BLaER1 (cell line): ENCODE measurements around the gene ART4.

Experiments
- H3K27ac ChIP-seq: shearing (Covaris generic); formaldehyde crosslinking; 2 replicates; pipeline ENCODE4 v1.8.1; 2022
- H3K27me3 ChIP-seq: shearing (Covaris generic); formaldehyde crosslinking; 2 replicates; pipeline ENCODE4 v1.8.1; 2022
- H3K36me3 ChIP-seq: shearing (Covaris generic); formaldehyde crosslinking; 2 replicates; pipeline ENCODE4 v1.8.1; 2022
- H3K4me1 ChIP-seq: shearing (Covaris generic); formaldehyde crosslinking; 2 replicates; pipeline ENCODE4 v1.8.1; 2022
- H3K4me2 ChIP-seq: shearing (Covaris generic); formaldehyde crosslinking; 2 replicates; pipeline ENCODE4 v1.8.1; 2022
- H3K4me3 ChIP-seq: shearing (Covaris generic); formaldehyde crosslinking; 2 replicates; pipeline ENCODE4 v1.8.1; 2022
- H3K9ac ChIP-seq: shearing (Covaris generic); formaldehyde crosslinking; 2 replicates; pipeline ENCODE4 v1.8.1; 2022
- H3K9me3 ChIP-seq: shearing (Covaris generic); formaldehyde crosslinking; 2 replicates; pipeline ENCODE4 v1.8.1; 2022
- H4K20me1 ChIP-seq: shearing (Covaris generic); formaldehyde crosslinking; 2 replicates; pipeline ENCODE4 v1.8.1; 2022
- Cebpa-rat ChIP-seq: shearing (Covaris generic); IDR thresholded peaks from 2 replicates; pipeline ENCODE4 v1.8.1; 2022

Gene ART4

DNA sequence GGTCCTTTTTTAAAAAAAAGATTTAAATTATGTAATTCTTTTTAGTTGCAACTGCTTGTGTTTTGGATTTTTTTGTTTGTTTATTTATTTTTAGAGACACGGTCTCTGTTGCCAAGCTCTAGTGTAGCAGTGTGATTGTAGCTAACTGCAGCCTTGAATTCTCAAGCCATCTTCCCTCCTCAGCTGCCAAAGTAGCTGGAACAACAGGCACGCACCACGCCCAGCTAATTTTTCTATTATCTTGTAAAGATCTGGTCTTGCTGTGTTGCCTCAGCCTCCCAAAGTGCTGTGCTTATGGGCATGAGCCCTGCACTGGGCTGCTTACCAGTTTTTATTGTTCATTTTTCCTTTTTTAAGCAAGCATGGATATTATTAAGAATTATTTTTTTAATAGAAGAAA, 10.6 kb upstream of the ART4 start:
- Histone ChIP-seq H3K27me3 (no peaks in the 10 kb centered on the region), H3K4me3 (no peak overlapping the region), H3K9me3 (peaks cover 8% of the 10 kb centered on the region; the same call in 1 of the 2 replicates), H3K9ac (no peak overlapping the region), H3K27ac (no peak overlapping the region), H4K20me1 (no peaks in the 10 kb centered on the region), H3K4me1 (no peaks in the 10 kb centered on the region), H3K36me3 (no peaks in the 10 kb centered on the region), H3K4me2 (no peak overlapping the region)
- TF ChIP-seq Cebpa-rat = no peak

DNA sequence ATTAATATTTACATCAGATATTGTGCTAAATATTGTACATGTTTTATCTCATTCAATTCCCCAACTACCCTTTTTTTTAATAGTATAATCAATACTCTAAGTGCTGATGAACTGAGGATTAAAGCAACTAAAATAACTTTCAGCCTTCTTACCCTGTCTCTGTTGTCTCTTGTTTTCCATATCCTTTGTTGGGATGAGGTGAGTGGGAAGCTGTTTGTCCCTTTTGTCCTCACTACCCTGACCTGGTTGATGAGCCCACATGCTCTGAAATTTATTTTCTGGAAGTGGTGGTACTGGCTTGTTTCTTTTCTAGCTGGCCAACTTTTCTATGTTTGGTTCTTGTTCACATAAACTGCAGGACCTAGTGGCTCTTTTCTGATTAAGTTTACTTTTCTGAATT, 9.6 kb upstream of the ART4 start:
- Histone ChIP-seq H3K9me3 (peaks cover 8% of the 10 kb centered on the region; the same call in 1 of the 2 replicates), H3K4me3 (no peak overlapping the region), H3K9ac (no peak overlapping the region), H3K4me1 (no peaks in the 10 kb centered on the region), H4K20me1 (no peaks in the 10 kb centered on the region), H3K36me3 (no peaks in the 10 kb centered on the region), H3K4me2 (no peak overlapping the region), H3K27me3 (no peaks in the 10 kb centered on the region), H3K27ac (no peak overlapping the region)
- no peak for TF ChIP-seq Cebpa-rat

DNA sequence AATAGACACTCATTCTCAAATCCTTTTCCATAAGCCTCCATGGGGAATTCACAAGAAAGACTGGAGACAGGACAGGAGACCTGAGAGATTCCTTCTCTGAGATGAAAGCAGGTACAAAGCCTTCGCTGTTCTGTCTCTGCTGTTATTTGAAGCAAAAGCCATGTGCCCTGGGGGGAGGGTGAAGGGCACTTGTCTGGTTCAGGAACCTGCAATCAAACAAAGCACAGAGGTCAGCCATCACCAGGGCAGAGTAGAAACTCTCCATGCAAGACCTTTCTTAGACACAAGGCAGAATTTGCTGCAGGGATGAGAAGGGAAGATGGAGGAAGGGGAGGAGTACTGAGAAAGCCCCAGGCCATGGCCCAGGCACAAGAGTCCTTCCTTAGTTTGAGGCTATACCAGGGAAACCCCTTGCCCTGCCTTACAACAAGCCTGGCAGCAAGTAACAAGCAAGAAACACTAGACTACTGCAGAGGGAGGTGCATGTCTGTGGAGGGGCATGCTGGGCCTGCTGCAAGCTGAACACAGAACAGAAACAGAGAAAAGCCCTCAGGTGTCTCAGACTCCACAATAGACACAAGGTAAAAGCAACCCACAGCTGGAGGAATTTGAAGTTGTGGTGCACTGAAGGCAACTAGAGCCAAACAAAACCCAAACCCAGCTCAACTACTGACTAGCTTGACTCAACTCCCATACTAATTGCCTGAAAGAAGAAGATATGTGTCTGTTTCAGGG, 7.8 kb upstream of the ART4 start:
- H3K27ac ChIP-seq = no peak overlapping the region
- no peaks in the 10 kb centered on the region for H3K36me3 ChIP-seq
- no peak for TF ChIP-seq Cebpa-rat
- no peaks in the 10 kb centered on the region for H3K4me1 ChIP-seq
- H3K4me2 ChIP-seq = no peak overlapping the region
- no peaks in the 10 kb centered on the region for H3K27me3 ChIP-seq
- H3K4me3 ChIP-seq = no peak overlapping the region
- H3K9ac ChIP-seq = no peak overlapping the region
- 0 out of 2 replicates have a peak, but pooled peaks cover 1% of the 10 kb centered on the region for H3K9me3 ChIP-seq
- no peaks in the 10 kb centered on the region for H4K20me1 ChIP-seq

DNA sequence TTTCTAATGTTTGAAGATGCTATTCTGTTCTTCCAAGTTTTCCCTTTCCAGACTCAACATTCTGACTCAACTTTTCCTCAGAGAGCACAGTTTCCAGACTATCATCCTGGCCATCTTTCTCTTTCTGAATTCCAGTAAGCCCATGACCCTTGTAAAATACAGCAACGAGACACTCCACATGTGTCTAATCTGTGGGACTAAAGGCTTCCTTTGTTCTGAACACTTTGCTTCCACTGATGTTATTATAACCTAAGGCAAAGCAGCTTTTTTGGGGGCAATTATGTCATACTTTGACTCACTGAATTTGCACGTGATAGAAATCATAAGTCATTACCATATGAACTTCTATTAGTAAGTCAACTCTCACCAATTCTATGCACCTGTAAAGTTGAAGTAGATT, 6.3 kb upstream of the ART4 start:
- H3K27ac ChIP-seq = no peak overlapping the region
- no peaks in the 10 kb centered on the region for H3K9me3 ChIP-seq

DNA sequence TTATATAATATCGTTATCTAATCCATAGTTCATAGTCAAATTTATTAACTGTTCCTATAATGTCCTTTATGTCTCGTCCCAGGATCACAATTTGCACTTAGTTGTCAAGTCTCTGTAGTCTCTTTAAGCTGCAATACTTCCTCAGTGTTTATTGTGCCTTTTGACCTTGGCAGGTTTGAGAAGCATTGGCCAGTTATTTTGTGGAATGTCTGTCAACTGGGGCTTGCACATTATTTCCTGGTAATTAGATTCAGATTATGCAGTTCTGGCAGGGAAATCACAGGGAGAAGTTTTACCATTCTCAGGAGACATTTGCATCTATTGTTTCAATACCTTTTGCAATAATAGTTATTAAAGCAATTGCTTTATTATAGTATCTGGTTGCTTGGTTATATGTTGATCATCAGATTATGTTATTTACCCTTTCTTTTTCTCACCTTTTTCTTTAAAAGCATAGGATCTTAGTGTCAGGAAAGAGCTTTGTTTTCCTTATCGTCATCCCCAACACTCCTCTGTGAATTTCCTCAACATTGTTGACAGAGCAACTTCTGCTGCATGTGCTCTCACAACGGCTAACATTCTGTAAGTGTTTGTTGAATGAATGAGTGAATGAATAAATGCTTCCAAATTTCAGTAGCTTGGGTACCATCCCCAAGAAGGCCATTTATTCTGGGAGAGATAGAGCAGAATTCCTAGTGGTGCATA, 3.7 kb upstream of the ART4 start:
- Histone ChIP-seq H3K4me1 (no peaks in the 10 kb centered on the region), H3K9me3 (no peaks in the 10 kb centered on the region), H3K27me3 (no peaks in the 10 kb centered on the region), H3K4me3 (no peak overlapping the region), H3K9ac (no peak overlapping the region), H3K36me3 (no peaks in the 10 kb centered on the region), H3K27ac (no peak overlapping the region), H4K20me1 (no peaks in the 10 kb centered on the region), H3K4me2 (no peak overlapping the region)
- TF ChIP-seq Cebpa-rat = no peak

More for the DNA sequence above, 6.3 kb upstream of the ART4 start:
- Histone ChIP-seq H3K4me2 (no peak overlapping the region), H3K4me3 (no peak overlapping the region), H3K9ac (no peak overlapping the region), H3K4me1 (no peaks in the 10 kb centered on the region), H3K36me3 (no peaks in the 10 kb centered on the region), H4K20me1 (no peaks in the 10 kb centered on the region), H3K27me3 (no peaks in the 10 kb centered on the region)
- no peak for TF ChIP-seq Cebpa-rat

DNA sequence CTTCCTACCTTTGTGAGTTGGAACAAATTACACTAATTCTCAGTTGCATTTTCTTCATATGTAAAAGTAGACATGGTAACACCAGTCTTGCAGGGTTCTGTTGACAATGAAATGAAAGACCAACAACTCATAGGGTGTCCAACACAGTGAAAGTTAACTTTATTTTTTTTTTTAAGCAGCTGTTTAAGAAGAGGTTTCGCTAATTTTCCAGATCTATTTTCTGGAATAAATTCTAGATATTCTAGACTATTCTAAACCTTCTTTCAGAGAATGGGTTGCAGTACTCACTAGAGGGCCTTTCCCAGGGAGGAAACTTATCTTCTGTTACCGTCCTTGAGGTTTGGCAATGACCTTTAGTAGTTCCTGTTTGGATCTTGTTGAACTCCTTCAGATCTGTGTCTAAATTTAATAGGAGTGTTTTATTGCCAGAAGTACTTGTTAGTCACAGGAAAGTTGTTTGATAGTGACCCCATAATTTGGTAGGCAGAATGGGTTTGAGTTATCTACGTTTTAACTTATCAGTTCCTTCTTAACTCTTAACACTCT, 2.8 kb upstream of the ART4 start:
- no peaks in the 10 kb centered on the region for H3K9me3 ChIP-seq
- H3K36me3 ChIP-seq = no peaks in the 10 kb centered on the region
- no peak overlapping the region for H3K4me3 ChIP-seq
- H3K27me3 ChIP-seq = no peaks in the 10 kb centered on the region
- H3K4me2 ChIP-seq = no peak overlapping the region
- no peak overlapping the region for H3K9ac ChIP-seq
- no peaks in the 10 kb centered on the region for H4K20me1 ChIP-seq
- H3K4me1 ChIP-seq = no peaks in the 10 kb centered on the region
- no peak overlapping the region for H3K27ac ChIP-seq
- TF ChIP-seq Cebpa-rat = no peak

DNA sequence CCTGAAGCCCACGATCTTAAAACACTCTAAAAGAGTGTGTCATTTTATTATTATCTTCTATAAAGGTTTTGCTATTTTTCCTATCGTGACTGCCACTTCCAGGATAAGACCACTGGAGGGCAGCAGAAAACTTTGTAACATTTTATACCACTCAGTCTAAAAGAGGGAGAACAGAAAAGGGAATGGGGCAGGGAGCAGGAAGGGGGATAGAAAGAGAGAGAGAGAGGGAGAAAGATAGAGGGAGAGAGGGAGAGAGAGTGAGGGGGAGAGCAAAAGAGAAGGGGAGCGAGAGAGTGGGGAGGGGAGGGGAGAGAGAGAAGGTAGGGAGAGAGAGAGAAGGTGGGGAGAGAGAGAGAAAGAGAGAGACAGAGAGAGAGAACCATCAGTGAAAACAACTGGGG, 2.0 kb upstream of the ART4 start:
- no peak for TF ChIP-seq Cebpa-rat
- H4K20me1 ChIP-seq = no peaks in the 10 kb centered on the region
- H3K4me2 ChIP-seq = no peak overlapping the region
- no peaks in the 10 kb centered on the region for H3K27me3 ChIP-seq
- no peak overlapping the region for H3K27ac ChIP-seq
- no peak overlapping the region for H3K4me3 ChIP-seq
- no peak overlapping the region for H3K9ac ChIP-seq
- H3K4me1 ChIP-seq = no peaks in the 10 kb centered on the region
- H3K9me3 ChIP-seq = no peaks in the 10 kb centered on the region
- no peaks in the 10 kb centered on the region for H3K36me3 ChIP-seq

DNA sequence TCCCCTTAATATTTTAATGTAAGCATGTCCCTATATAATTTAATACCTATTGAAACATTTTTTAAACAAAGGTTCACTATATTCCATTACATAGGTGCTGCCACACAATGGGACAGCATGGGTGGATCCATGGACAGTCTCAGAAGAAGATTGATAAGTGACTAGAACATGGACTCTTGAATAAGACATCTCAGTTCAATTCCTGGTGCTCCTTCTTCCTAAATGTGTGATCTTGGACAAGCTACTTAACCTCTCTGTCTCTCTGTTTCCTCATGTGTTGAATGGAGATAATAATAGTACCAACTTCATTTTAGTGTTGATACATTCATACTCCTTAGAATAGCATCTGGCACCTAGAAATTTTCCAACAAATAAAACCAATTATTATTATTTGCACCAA, 1.1 kb upstream of the ART4 start:
- Histone ChIP-seq H3K9ac (no peak overlapping the region), H4K20me1 (no peaks in the 10 kb centered on the region), H3K9me3 (no peaks in the 10 kb centered on the region), H3K4me1 (no peaks in the 10 kb centered on the region), H3K27ac (no peak overlapping the region), H3K36me3 (no peaks in the 10 kb centered on the region), H3K27me3 (no peaks in the 10 kb centered on the region), H3K4me2 (no peak overlapping the region), H3K4me3 (no peak overlapping the region)
- TF ChIP-seq Cebpa-rat = no peak

DNA sequence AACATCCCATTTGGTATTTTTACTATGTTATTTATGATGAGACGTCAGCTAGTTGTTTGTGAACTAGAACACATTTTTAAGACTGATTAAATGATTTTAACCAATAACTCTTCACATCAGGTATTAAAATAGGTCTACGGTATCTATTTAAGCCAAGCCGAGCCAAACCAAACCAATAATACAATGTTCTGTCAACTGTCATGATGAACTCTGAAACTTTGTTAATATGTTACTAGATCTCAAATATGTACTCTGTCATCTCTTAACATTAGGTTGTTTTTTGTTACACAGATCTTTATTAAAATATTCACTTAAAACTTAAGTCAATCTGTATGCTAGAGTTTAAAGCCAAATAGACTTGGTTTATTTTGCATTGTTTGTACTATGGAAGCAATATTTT, 1.0 kb downstream of the ART4 start:
- Histone ChIP-seq H3K9ac (no peak overlapping the region), H3K4me1 (no peaks in the 10 kb centered on the region), H3K9me3 (no peaks in the 10 kb centered on the region), H4K20me1 (no peaks in the 10 kb centered on the region), H3K27me3 (no peaks in the 10 kb centered on the region), H3K4me2 (no peak overlapping the region), H3K27ac (no peak overlapping the region), H3K4me3 (no peak overlapping the region), H3K36me3 (no peaks in the 10 kb centered on the region)
- TF ChIP-seq Cebpa-rat = no peak

DNA sequence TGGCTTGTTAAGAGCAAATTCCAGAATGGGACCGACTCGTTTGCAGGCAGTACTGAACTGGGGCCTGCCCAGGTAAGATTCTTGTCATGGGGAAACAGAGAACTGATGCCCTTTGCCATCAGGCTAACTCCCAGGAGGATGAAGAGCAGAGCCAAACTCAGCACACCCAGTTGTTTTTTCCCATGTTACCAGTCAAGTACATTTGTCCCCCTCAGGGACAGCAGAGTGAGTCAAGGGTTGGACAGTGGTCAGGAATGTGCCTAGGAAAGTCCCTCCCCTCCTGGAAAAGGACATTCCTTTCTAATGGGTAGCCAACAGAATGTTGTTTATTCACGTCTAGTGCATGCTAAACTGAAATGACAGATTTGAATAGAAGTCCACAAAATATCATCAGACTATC, 1.6 kb downstream of the ART4 start:
- no peak for TF ChIP-seq Cebpa-rat
- Histone ChIP-seq H3K36me3 (no peaks in the 10 kb centered on the region), H3K4me3 (no peak overlapping the region), H3K27me3 (no peaks in the 10 kb centered on the region), H4K20me1 (no peaks in the 10 kb centered on the region), H3K9me3 (no peaks in the 10 kb centered on the region), H3K9ac (no peak overlapping the region), H3K4me2 (no peak overlapping the region), H3K27ac (no peak overlapping the region), H3K4me1 (no peaks in the 10 kb centered on the region)
